ENCODE data around the gene RBM26.

The RBM26 gene

DNA sequence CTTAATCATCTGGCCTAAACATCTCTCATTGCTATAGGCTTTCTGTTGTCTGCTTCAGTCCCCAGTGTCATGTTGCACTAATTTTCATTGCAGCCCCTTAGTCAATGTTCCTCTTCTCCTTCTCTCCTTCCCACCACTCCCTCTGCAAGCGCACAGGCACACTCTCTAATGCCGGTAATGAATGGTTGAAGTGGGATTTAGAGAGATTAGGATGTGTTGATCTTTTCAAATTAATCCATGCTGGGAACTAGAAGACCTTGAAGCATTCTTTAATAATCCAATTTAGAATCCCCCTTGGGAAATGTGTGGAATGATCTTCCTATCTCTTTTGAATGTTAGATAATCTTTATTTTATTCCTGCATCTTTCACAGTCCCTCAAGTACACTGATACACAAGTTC is 41.7 kb upstream of the RBM26 start:
- TF ChIP-seq, protein P1, sequence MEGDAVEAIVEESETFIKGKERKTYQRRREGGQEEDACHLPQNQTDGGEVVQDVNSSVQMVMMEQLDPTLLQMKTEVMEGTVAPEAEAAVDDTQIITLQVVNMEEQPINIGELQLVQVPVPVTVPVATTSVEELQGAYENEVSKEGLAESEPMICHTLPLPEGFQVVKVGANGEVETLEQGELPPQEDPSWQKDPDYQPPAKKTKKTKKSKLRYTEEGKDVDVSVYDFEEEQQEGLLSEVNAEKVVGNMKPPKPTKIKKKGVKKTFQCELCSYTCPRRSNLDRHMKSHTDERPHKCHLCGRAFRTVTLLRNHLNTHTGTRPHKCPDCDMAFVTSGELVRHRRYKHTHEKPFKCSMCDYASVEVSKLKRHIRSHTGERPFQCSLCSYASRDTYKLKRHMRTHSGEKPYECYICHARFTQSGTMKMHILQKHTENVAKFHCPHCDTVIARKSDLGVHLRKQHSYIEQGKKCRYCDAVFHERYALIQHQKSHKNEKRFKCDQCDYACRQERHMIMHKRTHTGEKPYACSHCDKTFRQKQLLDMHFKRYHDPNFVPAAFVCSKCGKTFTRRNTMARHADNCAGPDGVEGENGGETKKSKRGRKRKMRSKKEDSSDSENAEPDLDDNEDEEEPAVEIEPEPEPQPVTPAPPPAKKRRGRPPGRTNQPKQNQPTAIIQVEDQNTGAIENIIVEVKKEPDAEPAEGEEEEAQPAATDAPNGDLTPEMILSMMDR (IDR thresholded peaks at IDR 0.05; ENCODE audit: low read depth, low read length): no peak

DNA sequence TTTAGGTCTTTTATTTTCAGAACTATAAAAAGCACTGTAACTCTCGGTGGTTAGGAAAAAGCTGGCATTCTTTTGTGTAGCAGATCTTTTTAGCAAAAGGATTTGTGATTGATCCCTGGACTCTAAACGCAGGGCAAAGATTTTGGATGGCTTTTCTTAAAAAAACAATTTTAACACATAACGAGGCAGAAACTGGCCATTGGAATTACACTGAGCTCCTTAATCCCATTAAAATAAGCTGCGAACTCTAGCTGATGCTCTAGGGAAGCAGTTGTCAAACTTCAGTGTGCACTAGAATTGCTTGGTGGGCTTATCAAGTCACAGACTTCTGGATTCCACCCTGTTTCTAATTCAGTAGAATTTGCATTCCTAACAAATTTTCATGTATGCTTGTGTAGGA is 41.1 kb upstream of the RBM26 start:
- TF ChIP-seq, protein P1 (IDR thresholded peaks at IDR 0.05; ENCODE audit: low read depth, low read length): no peak
- H3K4me3 ChIP-seq (ENCODE audit: low read depth, low read length): no peak overlapping the region

More for the DNA sequence above, 41.7 kb upstream of the RBM26 start:
- H3K4me3 ChIP-seq (ENCODE audit: low read depth, low read length): no peak overlapping the region

DNA sequence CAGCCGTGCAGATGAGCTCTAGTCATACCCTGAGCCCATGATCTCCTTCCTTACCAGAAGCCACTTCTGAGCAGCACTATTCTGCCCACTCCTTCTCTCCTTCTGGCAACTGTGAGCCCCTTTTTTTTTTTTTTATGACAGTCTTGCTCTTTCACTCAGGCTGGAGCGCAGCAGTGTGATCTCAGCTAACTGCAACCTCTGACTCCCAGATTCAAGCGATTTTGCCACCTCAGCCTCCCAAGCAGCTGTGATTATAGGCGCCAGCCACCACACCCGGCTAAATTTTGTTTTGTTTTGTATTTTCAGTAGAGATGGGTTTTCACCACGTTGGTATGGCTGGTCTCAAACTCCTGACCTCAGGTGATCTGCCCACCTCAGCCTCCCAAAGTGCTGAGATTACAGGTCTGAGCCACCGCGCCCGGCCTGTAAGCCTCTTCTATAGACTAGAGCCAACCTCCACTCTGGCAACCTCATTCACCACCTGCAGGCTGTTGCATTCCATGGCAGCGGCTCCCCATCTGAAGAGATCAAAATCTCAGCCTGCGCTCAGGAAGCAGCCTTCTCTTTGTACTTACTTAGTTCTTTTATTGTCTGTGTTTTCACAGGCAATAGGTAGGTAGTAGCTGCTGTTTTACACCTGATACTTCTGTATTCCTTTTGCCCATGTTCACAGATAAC is 40.1 kb upstream of the RBM26 start:
- TF ChIP-seq, protein P1 (IDR thresholded peaks at IDR 0.05; ENCODE audit: low read depth, low read length): no peak

DNA sequence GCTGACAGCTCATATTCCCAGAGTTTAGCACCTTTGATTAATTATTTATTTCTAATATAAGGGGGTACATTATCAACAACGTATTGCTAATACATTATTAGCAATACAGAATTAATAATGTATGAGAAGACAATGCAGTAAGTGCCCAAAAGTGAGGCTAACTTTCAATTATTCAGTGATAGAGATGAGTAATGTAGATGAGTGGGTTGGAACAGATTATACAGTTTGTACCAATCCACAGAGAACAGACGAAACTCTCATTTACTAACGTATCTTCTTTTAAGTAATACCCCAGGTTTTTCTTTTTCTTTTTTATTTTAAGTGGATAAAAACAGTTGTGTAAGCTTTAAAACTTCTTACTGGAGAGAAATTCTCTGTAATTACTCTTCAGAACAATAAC is 36.7 kb upstream of the RBM26 start:
- no peak overlapping the region for H3K4me3 ChIP-seq (ENCODE audit: low read depth, low read length)
- TF ChIP-seq, protein P1 (IDR thresholded peaks at IDR 0.05; ENCODE audit: low read depth, low read length): no peak

More for the DNA sequence above, 40.1 kb upstream of the RBM26 start:
- H3K4me3 ChIP-seq (ENCODE audit: low read depth, low read length): no peak overlapping the region

DNA sequence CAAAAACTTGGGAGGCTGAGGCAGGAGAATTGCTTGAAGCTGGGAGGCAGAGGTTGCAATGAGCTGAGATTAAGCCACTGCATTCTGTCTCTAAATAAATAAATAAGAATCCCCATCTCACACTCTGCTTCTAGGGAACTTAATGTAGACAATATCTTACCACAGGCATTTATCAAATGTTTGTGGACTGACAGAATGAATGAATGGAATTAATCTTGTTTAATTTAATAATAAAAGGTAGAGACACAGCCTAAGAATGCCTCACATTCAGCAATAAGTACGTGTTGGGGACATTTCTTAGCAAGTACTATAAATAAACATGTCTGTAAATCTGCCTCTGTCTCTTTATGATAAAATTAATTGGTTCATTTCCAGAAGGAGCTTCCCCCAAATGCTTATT is 36.2 kb upstream of the RBM26 start:
- H3K4me3 ChIP-seq (ENCODE audit: low read depth, low read length): no peak overlapping the region
- TF ChIP-seq, protein P1 (IDR thresholded peaks at IDR 0.05; ENCODE audit: low read depth, low read length): no peak

DNA sequence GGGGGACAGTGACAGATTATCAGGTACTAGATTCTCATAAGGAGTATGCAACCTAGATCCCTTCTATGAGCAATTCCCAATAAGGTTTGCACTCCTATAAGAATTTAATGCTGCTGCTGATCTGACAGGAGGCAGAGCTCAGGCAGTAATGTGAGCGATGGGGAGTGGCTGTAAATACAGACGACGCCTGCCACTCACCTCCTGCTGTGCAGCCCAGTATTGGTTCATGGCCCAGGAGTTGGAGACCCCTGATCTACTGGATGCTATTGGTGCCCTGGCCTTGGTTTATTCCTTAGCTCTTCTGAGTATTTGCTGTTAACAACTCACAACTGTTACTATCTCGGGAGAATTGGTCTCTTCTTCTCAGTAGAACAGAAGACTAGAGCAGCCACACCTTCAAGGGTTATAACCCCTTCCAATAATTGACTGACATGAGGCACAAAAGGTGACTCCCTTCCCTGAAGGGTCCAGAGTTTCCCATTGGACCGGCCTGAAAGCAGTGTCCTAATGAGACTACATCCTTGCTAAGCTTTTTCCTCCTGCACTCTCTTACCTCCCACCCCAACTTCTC is 35.0 kb upstream of the RBM26 start:
- H3K4me3 ChIP-seq (ENCODE audit: low read depth, low read length): no peak overlapping the region
- TF ChIP-seq, protein P1 (IDR thresholded peaks at IDR 0.05; ENCODE audit: low read depth, low read length): no peak

DNA sequence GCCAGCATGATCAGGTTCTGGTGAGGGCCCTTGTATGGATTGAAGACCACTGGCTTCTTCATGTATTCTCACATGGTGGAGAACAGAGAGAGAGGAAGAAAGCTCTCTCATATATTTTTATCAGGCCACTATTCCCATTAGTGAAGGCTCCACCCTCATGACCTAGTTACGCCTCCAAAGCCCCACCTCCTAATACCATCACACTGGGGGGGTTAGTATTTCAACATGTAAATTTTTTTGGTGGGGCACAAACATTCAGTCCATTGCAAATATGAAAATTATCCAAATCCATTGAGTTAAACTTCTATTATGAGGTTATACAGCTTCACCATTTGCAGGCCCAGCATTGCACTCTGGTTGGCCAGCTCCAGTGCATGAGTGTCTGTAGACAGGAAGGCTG is 33.2 kb upstream of the RBM26 start:
- no peak overlapping the region for H3K4me3 ChIP-seq (ENCODE audit: low read depth, low read length)
- TF ChIP-seq, protein P1 (IDR thresholded peaks at IDR 0.05; ENCODE audit: low read depth, low read length): no peak

Data from WI38 (cell line).